ENCODE data around the gene SAP30BP.

GRCh38 chr17:75672011-75672410 lies 4.9 kb downstream of the SAP30BP start:
- no peak for TF ChIP-seq EGR1 (IDR thresholded peaks at IDR 0.05)
- TF ChIP-seq YY1 (IDR thresholded peaks at IDR 0.05; ENCODE audit: low read depth) = no peak
- no peak for TF ChIP-seq TAF1 (IDR thresholded peaks at IDR 0.05; ENCODE audit: low read depth)
- TF ChIP-seq CEBPB (IDR thresholded peaks at IDR 0.05) = no peak
- TF ChIP-seq CREB1 (IDR thresholded peaks at IDR 0.05; ENCODE audit: low read depth) = no peak
- TF ChIP-seq FOXM1 (IDR thresholded peaks at IDR 0.05; ENCODE audit: borderline replicate concordance, low read depth) = no peak
